ENCODE data around the gene TRIM54.
"Not testable (repeated sequence)": the region's sequence is repeated elsewhere in the genome, so short reads cannot be mapped to it uniquely, and the experiment has no call there.

Gene TRIM54

DNA sequence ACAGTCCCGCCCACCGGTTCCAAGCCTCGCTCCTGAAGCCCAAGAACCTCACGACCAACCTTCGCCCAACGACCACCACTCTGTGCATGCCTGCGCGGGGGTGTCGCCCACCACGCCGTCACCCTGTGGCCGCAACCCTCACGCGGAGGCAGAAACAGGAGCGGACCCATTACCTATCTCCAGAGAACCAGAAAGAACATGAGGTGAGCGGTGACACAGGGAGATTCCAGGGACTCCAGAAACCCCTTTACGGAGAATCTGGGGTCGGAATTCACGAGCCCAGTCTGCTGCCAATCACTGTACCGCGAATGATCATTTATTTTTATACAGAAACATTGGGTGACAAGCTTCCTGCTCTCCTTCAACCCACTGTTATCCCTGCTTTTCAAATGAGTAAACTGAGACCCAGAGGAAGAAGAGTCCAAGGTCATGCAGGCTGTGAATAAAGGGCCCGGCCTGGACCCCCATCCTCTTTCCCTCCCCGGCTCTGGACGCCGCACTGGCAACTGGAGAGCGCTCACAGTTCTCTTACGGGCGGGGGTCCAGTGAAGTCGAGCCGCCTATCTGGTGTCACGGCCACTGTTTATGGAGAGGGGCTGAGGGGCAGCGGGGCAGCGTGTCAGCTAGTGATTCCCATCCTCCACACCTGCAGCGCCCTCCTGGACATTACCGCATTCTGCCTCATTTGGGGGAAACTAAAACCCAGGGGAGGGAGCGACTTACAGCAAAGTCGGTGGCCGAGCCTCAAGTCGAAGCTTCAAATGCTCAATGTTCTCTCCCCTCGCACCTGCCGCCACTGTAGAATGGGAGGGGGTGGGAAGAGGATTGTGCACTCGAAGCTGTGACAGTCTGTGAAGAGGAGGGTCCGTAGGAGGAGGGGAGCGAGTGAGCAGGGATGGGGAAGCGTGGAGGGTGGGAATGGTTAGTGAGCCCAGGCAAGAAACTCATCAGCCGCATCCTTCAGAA, 18.7 kb upstream of the TRIM54 start:
- TF ChIP-seq, protein P1, sequence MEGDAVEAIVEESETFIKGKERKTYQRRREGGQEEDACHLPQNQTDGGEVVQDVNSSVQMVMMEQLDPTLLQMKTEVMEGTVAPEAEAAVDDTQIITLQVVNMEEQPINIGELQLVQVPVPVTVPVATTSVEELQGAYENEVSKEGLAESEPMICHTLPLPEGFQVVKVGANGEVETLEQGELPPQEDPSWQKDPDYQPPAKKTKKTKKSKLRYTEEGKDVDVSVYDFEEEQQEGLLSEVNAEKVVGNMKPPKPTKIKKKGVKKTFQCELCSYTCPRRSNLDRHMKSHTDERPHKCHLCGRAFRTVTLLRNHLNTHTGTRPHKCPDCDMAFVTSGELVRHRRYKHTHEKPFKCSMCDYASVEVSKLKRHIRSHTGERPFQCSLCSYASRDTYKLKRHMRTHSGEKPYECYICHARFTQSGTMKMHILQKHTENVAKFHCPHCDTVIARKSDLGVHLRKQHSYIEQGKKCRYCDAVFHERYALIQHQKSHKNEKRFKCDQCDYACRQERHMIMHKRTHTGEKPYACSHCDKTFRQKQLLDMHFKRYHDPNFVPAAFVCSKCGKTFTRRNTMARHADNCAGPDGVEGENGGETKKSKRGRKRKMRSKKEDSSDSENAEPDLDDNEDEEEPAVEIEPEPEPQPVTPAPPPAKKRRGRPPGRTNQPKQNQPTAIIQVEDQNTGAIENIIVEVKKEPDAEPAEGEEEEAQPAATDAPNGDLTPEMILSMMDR (IDR thresholded peaks at IDR 0.05; ENCODE audit: low read depth, low read length, missing control alignments) = no peak
- no peak for DNase-seq (ENCODE audit: extremely low read depth, low read depth)
- H3K4me3 ChIP-seq (replicated peaks; ENCODE audit: low read depth, low read length) = peak overlapping the region; percentile 34

DNA sequence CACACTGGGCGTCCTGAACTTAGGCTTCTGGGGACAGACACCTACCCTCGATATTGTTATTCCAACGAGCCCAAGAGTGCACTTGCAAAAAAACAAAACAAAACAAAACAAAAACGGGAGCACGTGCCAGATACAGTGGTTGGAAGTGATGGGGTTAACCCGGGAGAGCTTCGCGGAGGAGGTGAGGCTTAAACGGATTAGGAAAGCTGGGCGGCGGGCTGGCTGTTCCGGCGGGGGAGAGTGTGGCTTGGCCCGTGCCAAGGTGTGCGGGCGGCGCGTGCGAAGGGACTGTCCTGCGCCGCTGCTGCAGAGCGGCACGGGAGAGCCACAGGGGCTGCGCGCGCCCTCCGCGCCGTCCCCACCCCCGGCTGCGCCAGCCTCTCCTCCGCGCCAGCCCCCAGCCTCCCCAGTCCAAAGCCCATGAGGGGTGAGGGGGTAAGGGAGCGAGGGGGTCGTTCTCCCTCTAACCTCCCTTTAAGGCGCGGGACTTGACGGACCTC, 17.9 kb upstream of the TRIM54 start:
- TF ChIP-seq, protein P1 (IDR thresholded peaks at IDR 0.05; ENCODE audit: low read depth, low read length, missing control alignments) = no peak
- no peak for DNase-seq (ENCODE audit: extremely low read depth, low read depth)
- peak overlapping the region; percentile 34 for H3K4me3 ChIP-seq (replicated peaks; ENCODE audit: low read depth, low read length)

DNA sequence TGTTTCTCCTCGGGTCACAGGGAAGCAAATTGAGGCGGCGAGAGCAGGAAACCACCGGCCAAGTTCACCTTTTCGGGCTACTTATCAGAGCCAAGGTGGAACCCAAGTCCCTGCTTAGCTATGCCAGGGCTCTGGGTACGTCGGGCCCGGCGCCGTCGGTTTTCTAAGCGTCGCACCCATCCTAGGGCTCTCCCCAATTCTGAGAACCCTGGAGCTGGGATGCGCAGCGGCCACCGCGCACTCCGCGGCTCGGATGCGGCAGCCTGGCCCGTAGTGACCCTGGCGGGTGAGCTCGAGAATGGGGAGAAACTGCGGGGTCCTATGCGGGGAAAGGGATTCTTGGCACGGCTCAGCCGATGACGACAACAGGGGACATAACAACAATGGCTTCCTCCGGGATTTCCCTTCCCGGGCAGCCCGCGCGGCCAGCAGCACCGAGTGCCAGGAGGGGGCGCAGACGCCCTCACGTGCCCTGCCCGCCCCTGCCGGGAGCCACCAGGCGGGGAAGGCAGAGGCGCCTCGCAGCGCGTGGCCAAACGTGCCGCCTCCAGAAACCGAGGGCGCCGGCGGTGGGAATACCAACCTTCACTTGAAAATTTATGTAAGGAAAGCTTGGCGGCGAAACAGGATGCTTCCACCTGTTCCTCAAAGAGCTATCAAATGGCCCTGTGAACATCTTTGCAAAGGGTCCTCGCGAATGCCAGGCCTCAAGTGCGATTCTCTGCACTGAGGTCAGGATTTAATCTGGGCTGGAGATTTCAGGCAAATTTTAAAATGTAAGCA, 17.3 kb upstream of the TRIM54 start:
- TF ChIP-seq, protein P1 (IDR thresholded peaks at IDR 0.05; ENCODE audit: low read depth, low read length, missing control alignments) = peak; percentile 71
- no peak for DNase-seq (ENCODE audit: extremely low read depth, low read depth)
- peak overlapping the region; percentile 34 for H3K4me3 ChIP-seq (replicated peaks; ENCODE audit: low read depth, low read length)

DNA sequence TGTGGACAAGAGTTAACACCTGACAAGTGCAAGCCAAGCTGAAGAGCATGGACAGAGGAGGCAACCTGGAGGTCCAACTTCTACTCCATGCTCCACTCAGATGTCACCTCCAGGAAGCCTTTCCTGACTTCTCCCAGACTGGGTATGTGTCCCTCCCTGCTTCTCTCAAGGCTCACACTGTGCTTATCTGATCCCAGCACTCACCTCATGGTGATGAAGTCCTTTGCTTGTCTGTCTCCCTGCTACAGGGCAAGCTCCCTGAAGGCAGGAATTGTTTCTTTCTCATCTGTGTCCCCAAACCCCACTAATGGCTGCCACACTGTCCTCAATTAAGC, 16.7 kb upstream of the TRIM54 start:
- no peak overlapping the region for H3K4me3 ChIP-seq (replicated peaks; ENCODE audit: low read depth, low read length)
- DNase-seq (ENCODE audit: extremely low read depth, low read depth) = no peak
- TF ChIP-seq, protein P1 (IDR thresholded peaks at IDR 0.05; ENCODE audit: low read depth, low read length, missing control alignments) = no peak

DNA sequence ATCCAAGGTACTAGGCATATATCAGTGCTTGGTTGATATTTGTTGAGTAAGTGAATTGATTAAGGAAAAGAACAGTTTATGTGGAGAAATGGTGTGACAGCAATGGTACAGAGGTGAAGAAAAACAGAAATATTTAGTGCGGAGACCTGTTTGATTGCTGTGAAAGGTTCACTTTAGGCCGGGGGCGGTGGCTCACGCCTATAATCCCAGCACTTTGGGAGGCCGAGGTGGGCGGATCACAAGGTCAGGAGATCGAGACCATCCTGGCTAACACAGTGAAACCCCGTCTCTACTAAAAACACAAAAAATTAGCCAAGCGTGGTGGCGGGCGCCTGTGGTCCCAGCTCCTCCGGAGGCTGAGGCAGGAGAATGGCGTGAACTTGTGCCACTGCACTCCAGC, 13.9 kb upstream of the TRIM54 start:
- not testable (repeated sequence) for DNase-seq (ENCODE audit: extremely low read depth, low read depth)

DNA sequence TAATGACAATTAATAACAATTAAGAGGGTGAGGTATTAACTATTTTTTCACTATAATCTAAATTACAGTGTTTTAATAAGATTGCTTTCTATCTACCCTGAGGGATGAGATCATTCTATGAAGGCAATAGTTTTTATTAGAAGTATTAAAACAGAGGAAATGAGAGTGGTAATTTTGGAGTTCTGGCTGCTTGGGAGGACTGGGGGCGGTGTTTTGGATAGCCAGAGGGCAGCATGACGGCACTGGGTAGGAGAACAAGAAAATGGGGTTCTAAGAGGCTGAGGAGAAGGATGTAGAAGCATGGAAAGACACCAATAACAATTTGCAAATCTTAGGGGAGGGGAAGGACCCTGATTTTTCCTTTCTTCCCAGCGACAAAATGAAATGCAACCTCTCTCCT, 12.1 kb upstream of the TRIM54 start:
- H3K4me3 ChIP-seq (replicated peaks; ENCODE audit: low read depth, low read length) = no peak overlapping the region
- TF ChIP-seq, protein P1 (IDR thresholded peaks at IDR 0.05; ENCODE audit: low read depth, low read length, missing control alignments) = no peak
- no peak for DNase-seq (ENCODE audit: extremely low read depth, low read depth)

More for the DNA sequence above, 13.9 kb upstream of the TRIM54 start:
- H3K4me3 ChIP-seq (replicated peaks; ENCODE audit: low read depth, low read length) = not testable (repeated sequence)

DNA sequence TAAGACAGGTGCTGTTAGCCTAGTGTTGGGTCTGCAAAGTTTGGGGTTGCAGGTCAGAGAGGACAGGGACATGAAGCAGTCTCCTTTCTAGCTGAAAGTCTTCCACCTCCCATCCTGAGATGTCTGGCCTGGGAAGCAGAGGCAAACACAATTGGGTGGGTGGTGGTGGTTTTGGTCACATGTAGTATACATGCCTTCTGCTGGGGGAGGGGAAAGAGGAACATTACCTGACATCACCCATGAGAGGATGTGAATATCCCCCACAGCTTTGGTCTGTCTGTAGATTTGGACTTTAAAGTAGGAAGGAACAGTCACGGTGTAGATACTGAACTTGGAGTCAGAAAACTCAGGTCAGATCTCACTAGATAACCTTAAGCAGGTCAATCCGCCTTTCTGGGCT, 11.6 kb upstream of the TRIM54 start:
- H3K4me3 ChIP-seq (replicated peaks; ENCODE audit: low read depth, low read length) = no peak overlapping the region
- TF ChIP-seq, protein P1 (IDR thresholded peaks at IDR 0.05; ENCODE audit: low read depth, low read length, missing control alignments) = no peak
- no peak for DNase-seq (ENCODE audit: extremely low read depth, low read depth)
